ENCODE results near the gene ASB13. TPM values are rescaled to one million over a fixed set of nuclear protein-coding genes. Genes with fewer than 3 reads are reported as not detected.

The ASB13 gene
- total and polyA plus RNA-seq, 8 donors: 0.89 to 27.5 (median 15.1) TPM

DNA sequence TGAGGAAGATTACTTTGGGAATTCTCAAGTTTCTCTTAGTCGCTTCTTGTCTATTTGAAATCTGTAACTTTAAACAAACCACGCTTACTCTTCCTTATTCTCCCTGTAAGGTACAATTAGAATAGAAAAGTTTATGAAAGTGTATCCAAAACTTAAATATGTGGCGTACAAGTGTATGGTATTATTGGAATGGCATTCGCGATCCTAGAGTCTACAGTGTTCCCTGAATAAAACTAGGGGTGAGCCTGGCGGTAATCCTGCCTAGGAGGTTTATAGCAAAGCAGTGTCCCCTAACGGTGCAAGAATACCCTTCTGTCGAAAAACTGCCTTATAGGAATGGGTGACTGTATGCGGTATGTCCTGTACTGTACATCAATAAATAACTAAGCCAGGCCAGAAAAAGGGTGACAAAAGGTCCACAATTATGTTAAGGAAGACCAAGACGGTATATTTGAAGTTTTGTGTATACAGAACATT is 19.4 kb upstream of the ASB13 start:
- peak overlapping the region; percentile 95 to 99 (median 98) for H3K4me3 ChIP-seq
- H3K4me1 ChIP-seq: peaks cover 5 to 44% (median 22%) of the 10 kb centered on the region in 4 donors
- peak overlapping the region; percentile 86 to 95 (median 93) for H3K27ac ChIP-seq
- WGBS, 5 donors: 3 to 4% (median 3%) methylated on average over 10 of the region's 10 CpGs
- DNase-seq: peak in 1 of 2 donors; percentile 47
- intact Hi-C loops (cut with DNase I; ENCODE audit: low total_unique reads): no loop called here
- TF ChIP-seq EP300 (IDR thresholded peaks at IDR 0.05): no peak
- TF ChIP-seq POLR2A (IDR thresholded peaks at IDR 0.05): no peak
- TF ChIP-seq POLR2AphosphoS5 (IDR thresholded peaks at IDR 0.05): no peak
- TF ChIP-seq, protein P1, sequence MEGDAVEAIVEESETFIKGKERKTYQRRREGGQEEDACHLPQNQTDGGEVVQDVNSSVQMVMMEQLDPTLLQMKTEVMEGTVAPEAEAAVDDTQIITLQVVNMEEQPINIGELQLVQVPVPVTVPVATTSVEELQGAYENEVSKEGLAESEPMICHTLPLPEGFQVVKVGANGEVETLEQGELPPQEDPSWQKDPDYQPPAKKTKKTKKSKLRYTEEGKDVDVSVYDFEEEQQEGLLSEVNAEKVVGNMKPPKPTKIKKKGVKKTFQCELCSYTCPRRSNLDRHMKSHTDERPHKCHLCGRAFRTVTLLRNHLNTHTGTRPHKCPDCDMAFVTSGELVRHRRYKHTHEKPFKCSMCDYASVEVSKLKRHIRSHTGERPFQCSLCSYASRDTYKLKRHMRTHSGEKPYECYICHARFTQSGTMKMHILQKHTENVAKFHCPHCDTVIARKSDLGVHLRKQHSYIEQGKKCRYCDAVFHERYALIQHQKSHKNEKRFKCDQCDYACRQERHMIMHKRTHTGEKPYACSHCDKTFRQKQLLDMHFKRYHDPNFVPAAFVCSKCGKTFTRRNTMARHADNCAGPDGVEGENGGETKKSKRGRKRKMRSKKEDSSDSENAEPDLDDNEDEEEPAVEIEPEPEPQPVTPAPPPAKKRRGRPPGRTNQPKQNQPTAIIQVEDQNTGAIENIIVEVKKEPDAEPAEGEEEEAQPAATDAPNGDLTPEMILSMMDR (IDR thresholded peaks at IDR 0.05): no peak
- H3K9me3 ChIP-seq: no peaks in the 10 kb centered on the region
- no peaks in the 10 kb centered on the region for H3K27me3 ChIP-seq
- H3K36me3 ChIP-seq: no peaks in the 10 kb centered on the region

DNA sequence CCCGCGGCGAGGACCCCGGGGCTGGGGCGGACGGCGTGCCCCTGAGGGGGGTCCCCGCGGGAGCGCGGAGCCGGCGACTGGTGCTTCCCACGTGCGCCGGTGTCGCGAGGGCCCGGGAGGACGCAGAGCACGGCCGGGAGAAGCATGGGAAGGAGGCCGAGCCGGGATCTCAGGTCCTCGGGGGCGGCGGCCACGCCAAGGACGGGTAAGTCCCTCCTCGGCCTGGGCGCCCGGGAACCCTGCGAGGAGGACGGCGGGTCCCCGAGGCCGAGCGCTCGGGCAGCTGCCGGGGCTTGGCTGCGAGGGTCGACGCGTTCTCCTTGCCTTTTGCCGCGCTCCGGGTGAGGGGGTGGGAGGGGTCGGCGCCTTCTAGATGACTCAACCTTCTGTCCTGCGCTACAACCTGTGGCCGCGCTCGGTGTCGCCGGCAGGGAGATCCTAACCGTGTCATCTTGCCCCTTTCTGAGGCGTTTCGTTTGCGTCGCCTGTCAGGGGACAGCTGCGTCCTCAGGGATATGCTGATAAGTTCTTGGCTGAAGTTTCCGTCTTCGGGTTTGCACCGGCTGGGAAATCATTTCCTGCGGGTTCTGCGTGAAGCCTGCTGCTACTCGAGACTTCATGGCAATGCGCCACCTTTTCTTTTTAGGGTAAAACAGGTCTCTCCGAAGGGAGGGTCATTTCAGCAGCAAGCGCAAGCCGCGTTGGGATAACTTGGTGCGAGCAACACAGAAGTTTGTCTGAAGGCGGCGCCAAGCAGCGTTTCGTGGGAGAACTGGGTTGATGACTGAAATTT is 18.8 kb upstream of the ASB13 start:
- TF ChIP-seq, protein P1 (IDR thresholded peaks at IDR 0.05): peak in 3 of 7 experiments; percentile 32 to 44 (median 34)
- no peak for TF ChIP-seq POLR2AphosphoS5 (IDR thresholded peaks at IDR 0.05)
- Histone ChIP-seq H3K27me3 (no peaks in the 10 kb centered on the region), H3K36me3 (no peaks in the 10 kb centered on the region), H3K9me3 (no peaks in the 10 kb centered on the region), H3K27ac (peak overlapping the region; percentile 86 to 95 (median 93)), H3K4me3 (peak overlapping the region; percentile 95 to 99 (median 98)), H3K4me1 (peaks cover 5 to 44% (median 22%) of the 10 kb centered on the region in 4 donors)
- DNase-seq: peak; percentile 66 to 88
- intact Hi-C loops (cut with DNase I; ENCODE audit: low total_unique reads): no loop called here
- WGBS, 5 donors: 0 to 1% (median 1%) methylated on average over 22 to 77 of the region's 77 CpGs

DNA sequence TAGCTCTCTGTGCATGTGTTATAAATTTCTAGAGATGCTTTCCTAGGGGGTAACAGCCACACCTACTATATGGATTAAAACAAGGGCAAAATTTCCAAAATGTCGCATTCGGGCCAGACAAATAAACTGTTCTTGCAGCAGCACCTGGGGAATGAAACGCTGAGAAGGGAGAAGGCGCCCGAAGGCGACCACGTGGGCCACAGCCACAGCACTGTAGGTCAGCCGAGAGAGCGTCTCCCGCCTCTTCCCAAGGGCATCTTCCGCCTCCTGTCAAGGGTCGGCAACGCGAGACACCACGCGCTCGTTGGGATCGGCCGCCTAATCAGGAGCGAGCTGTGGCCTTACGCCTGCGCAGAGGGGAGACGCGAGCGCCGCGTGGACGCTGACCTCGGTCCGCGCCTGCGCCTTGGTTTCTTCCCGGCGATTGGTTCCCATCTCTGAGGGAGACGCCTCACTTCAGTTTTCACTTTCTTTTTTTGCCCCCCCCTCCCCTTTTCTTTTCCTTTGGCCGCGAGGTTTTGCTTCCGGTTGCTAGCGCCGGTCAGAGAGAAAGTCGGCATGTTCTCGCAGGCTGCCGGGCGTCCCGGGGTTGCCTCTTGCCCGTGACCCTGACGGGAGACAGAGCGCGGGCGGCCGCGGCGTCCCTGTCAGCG is 18.0 kb upstream of the ASB13 start, which contains the start of gene TASOR2:
TSS of gene TASOR2 (plus strand) at position 521 of the 653 bp plus-strand sequence. CDS start 35,805 bp downstream, outside the sequence.
- peak; percentile 98 to 99 for DNase-seq
- Histone ChIP-seq H3K27ac (peak within 1 kb of the TSS; percentile 86 to 95 (median 93)), H3K27me3 (no peaks in the 10 kb centered on the region), H3K36me3 (no peaks in the 10 kb centered on the region), H3K9me3 (no peaks in the 10 kb centered on the region), H3K4me1 (peaks cover 5 to 41% (median 22%) of the 10 kb centered on the region in 4 donors), H3K4me3 (peak within 1 kb of the TSS; percentile 95 to 99 (median 98))
- intact Hi-C loops (cut with DNase I; ENCODE audit: low total_unique reads): no loop called here
- 0 to 3% (median 1%) methylated on average over 32 to 54 of the region's 54 CpGs for WGBS, 5 donors
- TF ChIP-seq EP300 (IDR thresholded peaks at IDR 0.05) (no peak), POLR2AphosphoS5 (IDR thresholded peaks at IDR 0.05) (peak; percentile 54 to 94 (median 69)), POLR2A (IDR thresholded peaks at IDR 0.05) (no peak)
- TF ChIP-seq, protein P1 (IDR thresholded peaks at IDR 0.05): no peak

DNA sequence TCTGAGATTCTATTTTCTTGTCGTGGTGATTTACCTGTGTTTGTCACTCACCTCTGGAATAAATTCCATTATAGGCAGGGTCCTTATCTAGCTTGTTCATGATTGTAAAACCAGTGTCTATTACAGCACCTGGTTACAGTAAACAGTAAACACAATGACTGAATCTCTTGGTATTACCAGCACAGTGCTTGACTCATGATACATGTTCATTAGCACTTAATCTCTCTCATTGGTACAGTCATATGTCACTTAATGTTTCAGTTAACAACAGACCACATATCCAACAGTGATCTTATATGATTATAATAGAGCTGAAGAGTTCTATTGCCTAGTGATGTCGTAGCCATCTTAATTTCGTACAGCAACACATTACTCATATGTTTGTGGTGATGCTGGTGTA is 16.7 kb upstream of the ASB13 start:
- H3K9me3 ChIP-seq: no peaks in the 10 kb centered on the region
- no peak overlapping the region for H3K27ac ChIP-seq
- peaks cover 5 to 31% (median 21%) of the 10 kb centered on the region in 4 donors for H3K4me1 ChIP-seq
- 65 to 83% (median 73%) methylated on average over 3 of the region's 3 CpGs for WGBS, 5 donors
- intact Hi-C loops (cut with DNase I; ENCODE audit: low total_unique reads): no loop called here
- TF ChIP-seq, protein P1 (IDR thresholded peaks at IDR 0.05): no peak
- TF ChIP-seq POLR2A (IDR thresholded peaks at IDR 0.05) (no peak), EP300 (IDR thresholded peaks at IDR 0.05) (no peak), POLR2AphosphoS5 (IDR thresholded peaks at IDR 0.05) (no peak)
- no peak overlapping the region for H3K4me3 ChIP-seq
- peaks cover 0 to 4% (median 0%) of the 10 kb centered on the region in 3 donors for H3K27me3 ChIP-seq
- no peak for DNase-seq
- no peaks in the 10 kb centered on the region for H3K36me3 ChIP-seq

Measured in stomach (tissue), 9 donors.